GM10248 (cell line): Measurements from ENCODE around the gene COG5.

Experiments used
- CTCF ChIA-PET: fragments of 300-600 bp; sonication (Branson Sonifier 250); formaldehyde crosslinking; extraction: SDS; loops from one replicate; lab custom pipeline; 2021; ENCODE audit warnings: antibody characterized with exemption; lab: Yijun Ruan, JAX
- POLR2A ChIA-PET: fragments of 350-650 bp; sonication (Branson Sonifier 250); formaldehyde crosslinking; extraction: SDS; loops from one replicate; lab custom pipeline; 2020; ENCODE audit warnings: antibody characterized with exemption; lab: Yijun Ruan, JAX
- DNase-seq: peaks from one replicate; pipeline ENCODE4 v3.0.0; 2012; ENCODE audit errors: extremely low spot score
- CTCF ChIP-seq: IDR thresholded peaks from 2 replicates; pipeline ENCODE4 v1.5.1; 2012; ENCODE audit warnings: mild to moderate bottlenecking, low read depth; ENCODE audit errors: extremely low read depth, missing control alignments, control extremely low read depth

The COG5 gene

GRCh38 chr7:107582875-107583274, 19.2 kb upstream of the COG5 start:
- ChIA-PET POLR2A (no interaction called here), CTCF (no interaction called here)

DNA sequence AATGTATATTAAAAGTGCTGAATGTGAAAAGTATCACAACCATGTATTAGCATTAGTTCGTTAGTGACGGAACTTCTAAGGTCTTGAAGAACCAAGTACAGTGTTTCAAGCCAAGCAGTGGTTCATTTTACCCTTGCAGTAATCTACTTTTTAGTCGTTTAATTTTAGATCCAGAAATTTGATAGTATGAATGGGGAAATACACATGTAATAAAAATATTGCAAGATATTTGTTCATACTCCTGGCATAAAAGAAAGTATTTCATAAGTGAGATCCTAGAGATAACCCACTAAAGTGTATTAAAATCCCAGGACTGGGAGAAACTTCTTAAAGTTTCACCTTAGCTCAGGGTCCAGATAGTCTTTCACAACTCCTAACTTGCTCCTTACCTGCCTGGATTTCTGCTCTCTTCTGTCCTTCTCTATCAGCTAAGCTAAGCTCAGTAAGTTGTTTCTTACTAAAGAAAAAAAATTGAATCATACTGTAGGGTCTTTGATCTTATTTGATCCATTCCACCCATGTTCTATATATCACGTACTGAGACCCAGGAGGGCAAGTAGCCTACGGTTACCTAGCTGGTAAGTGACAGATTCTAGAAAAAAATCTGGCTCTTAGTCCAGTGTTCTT, 17.8 kb upstream of the COG5 start:
- TF ChIP-seq CTCF: no peak
- POLR2A ChIA-PET: no interaction called here
- CTCF ChIA-PET: interaction anchor here (1.0 to 1.1 kb wide), 4 partner anchors 9 to 117 kb away, joined by 3 to 4 read pairs (median 4); no protein-coding TSS in a partner anchor

More at GRCh38 chr7:107582875-107583274, 19.2 kb upstream of the COG5 start:
- DNase-seq: no peak
- TF ChIP-seq CTCF: no peak

DNA sequence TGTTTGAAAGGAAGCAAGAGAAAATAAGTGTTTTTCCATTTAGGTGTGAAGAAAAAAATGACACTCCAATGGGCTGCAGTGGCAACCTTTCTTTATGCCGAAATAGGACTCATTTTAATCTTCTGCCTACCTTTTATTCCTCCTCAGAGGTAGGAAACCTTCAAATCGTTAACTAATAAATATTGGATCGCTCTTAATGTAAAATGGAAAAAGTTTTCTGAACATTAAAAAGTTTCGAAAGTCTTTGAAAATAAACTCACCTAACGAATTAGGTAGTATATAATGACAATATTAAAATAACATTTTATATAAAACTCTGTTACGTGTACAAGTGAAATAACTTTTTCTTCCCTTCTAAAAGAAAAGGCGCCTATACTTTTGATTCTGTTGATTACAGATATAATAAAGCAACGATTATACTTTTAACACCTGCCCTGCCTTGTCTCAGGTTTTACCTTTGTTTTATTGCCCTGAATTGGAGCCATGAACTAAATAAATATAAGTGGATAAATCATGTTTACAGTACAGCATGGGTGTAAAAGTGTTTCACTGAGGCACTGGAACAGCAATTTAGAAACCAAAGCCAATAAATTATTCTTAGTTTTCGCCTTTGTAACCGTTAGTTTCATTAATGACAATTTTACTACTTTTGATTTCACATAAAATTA, 17.1 kb upstream of the COG5 start:
- ChIA-PET POLR2A (no interaction called here), CTCF (interaction anchor here (1.0 to 1.1 kb wide), 3 partner anchors 11 to 116 kb away, joined by 3 to 4 read pairs (median 4); no protein-coding TSS in a partner anchor)
- no peak for TF ChIP-seq CTCF
- no peak for DNase-seq

More for the DNA sequence above, 17.8 kb upstream of the COG5 start:
- no peak for DNase-seq

DNA sequence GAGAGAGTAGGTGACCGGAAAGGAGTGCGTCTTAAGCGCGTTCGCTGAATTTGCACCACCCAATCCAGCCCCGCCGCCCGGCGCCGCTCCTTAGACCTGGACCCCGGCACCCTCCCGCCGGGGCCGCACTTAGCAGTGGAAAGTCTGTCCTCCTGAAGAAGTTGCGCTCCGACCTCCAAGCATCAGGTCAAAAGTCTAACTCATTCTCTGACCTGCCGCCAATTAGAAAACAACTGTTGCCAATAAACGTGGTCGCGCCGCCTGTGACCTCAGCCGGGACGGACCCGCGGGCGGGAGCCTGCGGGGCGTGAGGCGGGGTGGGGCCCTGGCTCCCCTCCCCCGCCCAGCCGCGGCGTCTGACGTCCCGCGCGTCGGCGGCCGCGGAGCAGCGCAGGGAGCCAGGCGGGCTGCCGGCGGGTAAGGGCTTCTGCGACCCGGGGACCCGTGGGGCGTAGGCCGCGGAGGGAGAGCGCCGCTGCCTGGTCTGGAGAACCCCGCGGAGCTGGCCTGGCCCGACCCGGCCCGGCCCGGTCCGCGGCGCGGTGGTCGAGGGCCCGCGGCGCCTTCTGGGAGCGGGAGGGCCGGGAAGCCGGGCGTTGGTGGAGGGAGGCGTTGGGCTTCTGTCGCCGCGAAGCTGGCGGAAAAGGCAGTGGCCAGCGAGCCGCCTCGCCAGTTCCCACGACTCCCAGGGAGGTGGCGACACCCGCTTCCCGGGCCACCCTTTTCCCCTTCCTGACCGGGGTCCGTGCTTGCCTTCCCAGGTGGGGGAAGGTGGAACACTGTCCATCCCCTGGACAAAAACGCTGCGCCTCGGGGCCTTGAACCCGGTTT, 16.4 kb upstream of the COG5 start, which contains the start of gene BCAP29:
BCAP29 (plus strand) TSS at position 362 of the 831 bp plus-strand sequence. CDS start 527 bp downstream, outside the sequence.
- CTCF ChIA-PET: interaction anchor here (1.0 kb wide), 1 partner anchor 145 kb away, joined by 4 read pairs; no protein-coding TSS in a partner anchor

DNA sequence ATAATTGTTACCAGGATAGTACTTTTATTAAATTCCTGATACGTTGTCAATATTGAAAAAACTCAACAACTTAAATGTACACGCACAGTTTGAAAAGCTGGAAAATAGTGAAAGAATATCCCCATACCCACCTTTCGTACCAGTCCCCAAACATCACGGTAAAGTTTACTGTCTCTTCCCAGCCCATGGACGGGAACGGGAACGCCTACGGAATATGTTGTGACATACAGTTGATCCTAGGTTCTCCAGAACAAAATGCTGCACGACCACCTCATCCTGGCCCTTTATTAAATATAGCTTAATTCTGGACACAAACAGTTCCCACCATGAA, 15.8 kb upstream of the COG5 start:
- DNase-seq: no peak
- POLR2A ChIA-PET: no interaction called here
- no peak for TF ChIP-seq CTCF
- CTCF ChIA-PET: interaction anchor here (1.0 kb wide), 1 partner anchor 145 kb away, joined by 4 read pairs; no protein-coding TSS in a partner anchor

More for the DNA sequence above, 16.4 kb upstream of the COG5 start, which contains the start of gene BCAP29:
- POLR2A ChIA-PET: no interaction called here
- DNase-seq: peak; percentile 88
- no peak for TF ChIP-seq CTCF

DNA sequence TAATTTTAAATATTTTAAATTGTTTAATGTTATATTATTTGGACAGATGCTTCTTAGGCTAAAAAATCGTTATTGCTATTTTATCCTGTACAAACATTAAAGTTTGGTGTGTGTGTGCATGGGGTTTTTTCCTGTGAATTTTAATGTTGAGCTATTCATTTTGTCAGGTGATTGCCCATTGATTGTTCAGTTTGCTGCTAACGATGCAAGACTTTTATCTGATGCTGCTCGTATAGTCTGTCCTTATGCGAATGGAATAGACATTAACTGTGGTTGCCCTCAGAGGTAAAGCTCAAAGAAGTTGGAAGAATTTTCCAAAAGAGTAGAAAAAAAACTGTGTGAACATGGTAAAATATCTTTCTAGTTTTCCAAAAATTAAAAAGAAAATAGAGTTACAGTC, 9.8 kb upstream of the COG5 start:
- ChIA-PET CTCF (interaction anchor here (1.9 kb wide), 1 partner anchor 10 kb away, joined by 6 read pairs; the partner anchor contains the start of genes COG5 and DUS4L), POLR2A (no interaction called here)
- DNase-seq: no peak
- no peak for TF ChIP-seq CTCF
